GF-D8 (cell line): ENCODE results near the gene ATP2C2.
"Not testable (repeated sequence)": the region's sequence is repeated elsewhere in the genome, so short reads cannot be mapped to it uniquely, and the experiment has no call there.

Source experiments
- DNase-seq: peaks from one replicate; lab custom pipeline; 2025; lab: John Stamatoyannopoulos, UW

The ATP2C2 gene

GRCh38 chr16:84451010-84451676, 82.8 kb downstream of the ATP2C2 start:
- not testable (repeated sequence) for DNase-seq

DNA sequence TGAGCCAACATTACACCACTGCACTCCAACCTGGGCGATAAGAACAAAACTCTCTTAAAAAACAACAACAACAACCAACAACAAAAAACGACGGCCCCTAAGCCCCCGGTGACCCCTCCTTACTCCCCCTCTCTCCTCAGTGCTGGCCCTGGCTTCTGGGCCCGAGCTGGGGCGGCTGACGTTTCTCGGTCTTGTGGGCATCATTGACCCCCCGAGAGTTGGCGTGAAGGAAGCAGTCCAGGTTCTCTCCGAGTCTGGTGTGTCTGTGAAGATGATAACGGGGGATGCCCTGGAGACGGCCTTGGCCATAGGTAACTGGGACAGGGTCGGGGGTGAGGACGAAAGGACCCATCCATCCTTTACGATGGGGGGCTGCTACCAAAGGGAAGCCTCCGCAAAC, 83.4 kb downstream of the ATP2C2 start:
- no peak for DNase-seq

DNA sequence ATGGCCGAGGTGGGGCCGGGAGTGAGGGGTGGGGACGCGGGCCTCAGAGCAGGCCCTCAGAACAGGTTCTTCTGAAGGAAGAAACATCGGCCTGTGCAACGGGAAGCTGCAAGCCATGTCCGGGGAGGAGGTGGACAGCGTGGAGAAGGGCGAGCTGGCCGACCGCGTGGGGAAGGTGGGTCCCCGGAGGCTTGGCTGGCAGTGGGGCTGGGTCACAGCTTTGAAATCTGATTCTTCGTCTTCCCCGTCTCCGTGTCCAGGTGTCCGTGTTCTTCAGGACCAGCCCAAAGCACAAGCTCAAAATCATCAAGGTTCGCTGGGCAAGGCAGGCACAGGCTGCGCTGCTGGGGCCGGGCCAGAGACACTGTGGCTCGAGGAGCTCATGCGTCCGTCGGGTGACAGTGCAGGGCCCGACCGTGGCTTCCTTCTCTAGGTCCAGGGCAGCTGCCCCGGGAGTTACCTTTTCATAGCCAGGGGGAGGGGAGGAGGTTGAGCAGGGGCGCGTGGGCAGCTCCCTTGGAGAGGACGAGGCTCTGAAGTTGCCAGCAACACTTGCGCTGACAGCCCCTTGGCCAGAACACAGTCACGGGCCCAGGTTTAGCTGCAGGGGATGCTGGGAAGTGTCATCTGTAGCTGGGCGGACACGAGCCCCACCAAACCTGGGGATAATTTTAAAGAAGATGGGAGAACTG, 84.9 kb downstream of the ATP2C2 start:
- no peak for DNase-seq

DNA sequence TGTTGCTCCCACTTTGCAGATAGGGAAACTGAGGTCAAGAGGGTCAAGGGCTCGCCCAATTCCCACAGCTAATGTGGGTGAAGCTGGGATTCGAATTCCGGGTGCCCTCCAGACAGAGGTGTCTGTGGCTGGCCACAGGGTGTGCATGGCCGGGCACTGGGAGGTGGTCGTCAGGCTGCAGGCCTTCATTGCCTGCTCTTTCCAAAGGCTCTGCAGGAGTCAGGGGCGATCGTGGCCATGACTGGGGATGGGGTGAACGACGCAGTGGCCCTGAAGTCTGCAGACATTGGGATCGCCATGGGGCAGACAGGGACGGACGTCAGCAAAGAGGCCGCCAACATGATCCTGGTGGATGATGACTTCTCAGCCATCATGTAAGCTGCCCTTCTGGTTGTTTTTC, 86.3 kb downstream of the ATP2C2 start:
- no peak for DNase-seq

GRCh38 chr16:84455031-84455430, 86.7 kb downstream of the ATP2C2 start:
- no peak for DNase-seq

DNA sequence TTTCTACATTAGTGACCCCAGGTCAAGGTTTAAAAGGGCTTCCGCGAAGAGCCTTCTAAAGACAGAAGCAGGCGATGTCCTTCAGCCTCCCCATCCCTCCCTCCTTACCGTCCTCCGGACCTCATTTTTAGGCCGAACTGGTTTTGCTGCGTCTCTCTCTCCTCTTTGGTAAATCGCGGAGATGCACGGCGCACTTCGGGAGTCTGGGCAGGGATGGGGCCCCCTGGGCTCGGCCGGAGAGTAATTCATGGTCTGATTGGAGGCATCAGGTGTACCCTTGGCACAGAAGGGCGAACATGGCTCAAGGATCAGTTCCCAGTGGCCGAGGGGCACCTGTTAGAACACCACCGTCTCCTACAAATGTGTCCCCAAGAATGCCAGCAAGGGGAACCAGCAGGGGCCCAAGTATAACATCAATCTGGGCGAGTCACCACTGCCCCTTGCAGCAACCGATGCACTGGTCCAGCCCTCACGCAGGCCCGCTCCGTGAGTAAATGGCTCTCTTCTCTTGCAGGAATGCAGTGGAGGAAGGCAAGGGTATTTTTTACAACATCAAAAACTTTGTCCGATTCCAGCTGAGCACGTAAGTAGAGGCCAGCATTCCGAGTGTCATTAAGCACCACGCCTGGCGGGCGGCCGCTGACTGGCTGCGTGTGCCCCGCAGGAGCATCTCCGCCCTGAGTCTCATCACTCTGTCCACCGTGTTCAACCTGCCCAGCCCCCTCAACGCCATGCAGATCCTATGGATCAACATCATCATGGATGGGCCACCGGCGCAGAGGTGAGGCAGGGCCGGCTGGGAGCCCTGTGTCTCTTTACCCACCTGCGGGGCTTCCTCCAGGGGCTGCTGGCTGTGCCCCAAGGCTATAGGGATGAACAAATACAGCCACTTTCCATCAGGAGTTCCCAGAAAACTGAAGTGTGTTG, 90.5 kb downstream of the ATP2C2 start:
- DNase-seq: no peak

- DNase-seq: no peak
These were observed 91.2 kb downstream of the ATP2C2 start for GRCh38 chr16:84459533-84459894.

DNA sequence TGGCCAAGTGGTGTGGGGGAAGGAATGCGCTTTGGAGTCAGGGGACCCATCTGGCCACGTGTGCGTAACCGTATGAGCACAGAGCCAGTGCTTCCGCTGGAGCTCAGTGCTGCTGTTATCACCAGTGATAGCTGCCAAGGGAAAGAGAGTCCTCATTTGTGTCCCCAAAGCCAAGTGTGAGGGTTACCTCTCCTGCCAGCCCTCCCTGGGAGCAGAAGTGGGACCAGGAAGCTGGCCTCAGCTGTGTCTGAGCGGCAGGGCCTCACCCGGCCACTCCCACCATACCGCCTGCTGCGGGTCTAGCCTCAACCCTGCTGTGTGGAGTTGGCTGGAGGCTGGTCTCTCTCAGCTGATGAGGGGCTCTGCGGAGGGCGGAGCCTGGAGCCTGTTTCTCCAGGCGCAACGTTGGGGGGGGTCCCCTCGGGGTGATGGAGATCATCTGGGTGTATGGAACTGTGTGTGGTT, 91.6 kb downstream of the ATP2C2 start:
- DNase-seq: no peak

DNA sequence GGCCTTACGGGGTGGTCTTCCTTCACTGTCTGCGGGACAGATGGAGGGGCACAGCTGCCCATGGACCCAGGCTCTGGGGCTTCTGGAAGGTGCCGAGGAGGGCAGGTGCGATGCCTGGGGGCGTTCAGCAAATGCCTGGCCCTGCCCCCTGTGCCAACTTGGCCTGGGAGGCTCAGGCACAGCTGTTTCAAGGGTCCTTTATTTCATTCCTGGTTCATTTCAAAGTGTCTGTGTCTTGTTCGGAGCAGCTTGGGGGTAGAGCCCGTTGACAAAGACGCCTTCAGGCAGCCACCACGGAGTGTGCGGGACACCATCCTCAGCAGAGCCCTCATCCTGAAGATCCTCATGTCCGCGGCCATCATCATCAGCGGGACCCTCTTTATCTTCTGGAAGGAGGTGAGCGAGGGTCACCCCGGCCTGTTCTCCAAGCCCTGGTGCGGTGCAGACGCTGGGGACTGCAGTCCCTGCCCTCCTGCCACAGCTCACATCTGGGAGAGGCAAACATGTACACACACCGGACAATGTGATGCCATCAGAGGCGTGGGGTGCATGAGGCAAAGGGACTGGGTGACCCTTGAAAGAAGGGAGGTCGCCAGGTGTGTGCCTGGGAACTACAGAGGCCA, 92.2 kb downstream of the ATP2C2 start:
- no peak for DNase-seq

- DNase-seq: no peak
These were observed 92.7 kb downstream of the ATP2C2 start for GRCh38 chr16:84461029-84461412.

DNA sequence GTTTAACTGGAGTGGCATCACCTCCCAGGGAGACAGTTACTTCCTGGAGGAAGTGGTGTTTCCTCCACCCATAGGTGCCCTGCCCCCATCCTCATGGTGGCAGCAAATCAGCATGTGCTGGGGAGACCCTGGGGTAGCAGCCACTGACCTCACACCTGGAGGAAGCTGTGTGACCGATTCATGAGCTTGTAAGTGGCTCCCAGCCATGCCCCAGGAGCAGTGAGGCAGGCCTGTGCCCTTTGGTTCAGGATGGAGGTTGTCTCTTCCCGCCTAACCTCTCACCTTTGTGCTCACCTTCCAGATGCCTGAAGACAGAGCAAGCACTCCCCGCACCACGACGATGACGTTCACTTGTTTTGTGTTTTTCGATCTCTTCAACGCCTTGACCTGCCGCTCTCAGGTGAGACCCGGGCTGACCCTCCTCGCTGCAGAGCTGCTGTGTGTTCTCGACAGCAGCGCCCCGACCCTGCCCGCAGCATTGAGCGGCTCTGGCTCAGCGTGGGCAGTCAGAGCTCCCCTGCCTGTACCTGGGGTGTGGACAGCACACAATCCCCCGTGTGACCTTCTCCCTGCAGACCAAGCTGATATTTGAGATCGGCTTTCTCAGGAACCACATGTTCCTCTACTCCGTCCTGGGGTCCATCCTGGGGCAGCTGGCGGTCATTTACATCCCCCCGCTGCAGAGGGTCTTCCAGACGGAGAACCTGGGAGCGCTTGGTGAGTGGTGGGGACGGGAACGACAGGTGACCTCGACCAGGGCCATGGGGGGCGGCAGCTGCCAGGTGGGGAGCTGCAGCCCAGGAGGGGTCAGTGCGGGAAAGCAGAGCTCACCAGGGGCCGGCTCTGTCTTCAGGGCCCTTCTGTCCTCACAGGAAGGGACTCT, 93.3 kb downstream of the ATP2C2 start:
- no peak for DNase-seq

DNA sequence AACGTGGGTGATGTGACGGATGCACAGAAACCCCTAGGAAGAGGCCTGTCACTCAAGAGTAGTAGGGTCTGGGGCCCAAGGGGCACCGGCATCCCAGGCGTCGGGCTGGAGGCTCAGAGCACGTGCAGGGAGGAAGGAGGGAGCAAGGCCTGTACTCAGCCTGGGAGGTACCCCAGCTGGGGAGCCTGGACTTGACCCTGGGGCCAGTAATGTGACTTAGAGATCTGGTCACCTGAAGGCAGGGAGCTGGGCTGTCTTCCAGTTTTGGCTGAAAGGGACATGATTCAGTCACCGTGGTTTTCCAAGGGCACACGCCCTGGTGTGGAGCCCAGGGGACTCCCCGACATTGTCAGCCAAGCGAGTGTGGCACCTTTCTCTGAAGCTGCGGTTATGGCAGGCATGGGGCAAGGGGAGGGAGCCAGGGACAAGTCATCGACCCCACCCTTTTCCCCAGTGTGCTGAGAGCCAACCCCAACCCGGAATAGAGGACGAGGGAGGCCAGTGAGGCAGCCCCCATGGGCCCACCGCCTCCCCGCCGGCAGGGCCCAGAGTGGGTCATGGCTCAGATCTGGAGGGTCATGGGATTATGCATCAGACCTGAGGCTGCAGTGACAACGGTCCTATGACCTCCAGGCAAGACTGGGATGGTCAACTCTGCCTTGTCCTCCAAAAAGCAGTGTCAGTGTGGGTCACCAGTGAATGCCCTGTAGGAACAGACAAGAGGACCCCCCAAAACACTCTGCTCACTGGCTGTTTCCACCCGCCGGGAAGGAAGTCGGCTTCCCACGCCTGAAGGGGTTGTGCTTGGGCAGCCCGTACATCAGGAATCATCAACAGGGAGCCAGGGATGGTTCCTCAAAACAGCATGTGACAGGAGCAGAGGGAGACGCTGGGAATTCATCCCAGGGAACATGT, 94.2 kb downstream of the ATP2C2 start:
- no peak for DNase-seq

- no peak for DNase-seq
These were observed 94.9 kb downstream of the ATP2C2 start for GRCh38 chr16:84463221-84463620.

DNA sequence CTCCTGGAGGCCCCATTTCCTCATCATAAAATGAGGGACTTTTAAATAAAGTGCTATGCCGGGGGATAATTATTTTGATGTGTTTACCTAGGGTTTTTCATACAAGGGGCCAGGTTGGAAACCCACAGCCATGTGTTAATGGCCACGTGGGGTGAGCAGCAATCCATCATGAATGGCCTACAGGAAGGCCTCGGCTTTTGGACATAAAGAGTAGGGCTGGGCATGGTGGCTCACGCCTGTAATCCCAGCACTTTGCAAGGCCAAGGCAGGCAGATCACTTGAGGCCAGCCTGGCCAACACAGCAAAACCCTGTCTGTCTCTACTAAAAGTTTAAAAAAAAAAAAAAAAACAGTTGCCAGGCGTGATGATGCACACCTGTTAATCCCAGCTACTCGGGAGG, 95.8 kb downstream of the ATP2C2 start:
- no peak for DNase-seq

- DNase-seq: no peak
These were observed 96.8 kb downstream of the ATP2C2 start for GRCh38 chr16:84465154-84465553.

DNA sequence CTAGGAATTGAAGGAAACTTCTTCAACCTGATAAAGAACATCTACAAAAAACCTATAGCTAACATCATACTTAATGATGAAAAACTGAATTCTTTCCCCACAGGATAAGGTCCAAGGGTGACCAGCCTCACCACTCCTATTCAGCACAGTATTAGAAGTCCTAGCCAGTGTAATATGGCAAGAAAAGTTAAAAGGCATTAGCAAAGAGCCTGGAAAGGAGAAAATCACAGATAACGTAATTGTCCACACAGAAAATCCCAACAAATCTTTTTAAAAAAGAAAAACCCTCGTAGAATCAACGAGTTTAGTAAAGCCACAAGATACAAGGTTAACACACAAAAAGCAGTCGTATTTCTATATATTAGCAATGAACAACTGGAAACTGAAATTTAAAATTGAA, 98.4 kb downstream of the ATP2C2 start:
- DNase-seq: no peak

- DNase-seq: no peak
These were observed 98.9 kb downstream of the ATP2C2 start for GRCh38 chr16:84467256-84467655.

GRCh38 chr16:84467709-84468108, 99.4 kb downstream of the ATP2C2 start:
- DNase-seq: no peak

- no peak for DNase-seq
These were observed 103.0 kb downstream of the ATP2C2 start for GRCh38 chr16:84471316-84471715.

- DNase-seq: no peak
These were observed 103.6 kb downstream of the ATP2C2 start for GRCh38 chr16:84471966-84472365.
